Cardiac fibroblast (primary cell): ENCODE data around the gene MAN1A1.

ENCODE experiments used
- DNase-seq, 2 donors: peaks; one replicate each; pipeline versions ENCODE4 v3.0.0 to v3.0.0-alpha.2; 2010; ENCODE audit warnings: low read depth in 2 of 2
- H3K4me3 ChIP-seq, 2 donors: replicated peaks in 1 of 2; 1 replicate in 1 of 2; 2 replicates in 1 of 2; pipeline ENCODE4 v1.5.1; 2011; ENCODE audit warnings: low read depth in 2 of 2, low read length in 2 of 2, mild to moderate bottlenecking in 2 of 2, moderate library complexity in 1 of 2
- CTCF ChIP-seq: IDR thresholded peaks from one replicate; pipeline ENCODE4 v1.5.1; 2011; ENCODE audit warnings: low read depth, mild to moderate bottlenecking, low read length, inconsistent platforms

MAN1A1 gene

GRCh38 chr6:119313937-119314884, 35.4 kb downstream of the MAN1A1 start:
- no peak for TF ChIP-seq CTCF
- DNase-seq: no peak
- H3K4me3 ChIP-seq: no peak overlapping the region

- DNase-seq: no peak
- TF ChIP-seq CTCF: no peak
- H3K4me3 ChIP-seq: no peak overlapping the region
Observed at GRCh38 chr6:119312875-119313338, 36.7 kb downstream of the MAN1A1 start.

- no peak for DNase-seq
- H3K4me3 ChIP-seq: no peak overlapping the region
- no peak for TF ChIP-seq CTCF
Observed at GRCh38 chr6:119312441-119312840, 37.1 kb downstream of the MAN1A1 start.

- TF ChIP-seq CTCF: no peak
- no peak overlapping the region for H3K4me3 ChIP-seq
- no peak for DNase-seq
Observed at GRCh38 chr6:119311514-119312142, 37.9 kb downstream of the MAN1A1 start.

GRCh38 chr6:119310486-119311036, 39.0 kb downstream of the MAN1A1 start:
- no peak for TF ChIP-seq CTCF
- peak; percentile 24 to 33 for DNase-seq
- no peak overlapping the region for H3K4me3 ChIP-seq

GRCh38 chr6:119308991-119309657, 40.4 kb downstream of the MAN1A1 start:
- peak in 1 of 2 donors; percentile 17 for DNase-seq
- TF ChIP-seq CTCF: no peak
- no peak overlapping the region for H3K4me3 ChIP-seq
